SK-N-MC (cell line): ENCODE results near the gene ANXA2.

Experiments used
- FOXP2 ChIP-seq: optimal IDR thresholded peaks from 2 replicates; pipeline ENCODE3; 2011; ENCODE audit warnings: mild to moderate bottlenecking, moderate library complexity; ENCODE audit not compliant: insufficient read depth; ENCODE audit errors: extremely low read length, control extremely low read depth
- POLR2AphosphoS5 ChIP-seq: IDR thresholded peaks from 2 replicates; pipeline ENCODE4 v1.6.1; 2012; ENCODE audit warnings: mild to moderate bottlenecking, low read depth, low read length, borderline replicate concordance

DNA sequence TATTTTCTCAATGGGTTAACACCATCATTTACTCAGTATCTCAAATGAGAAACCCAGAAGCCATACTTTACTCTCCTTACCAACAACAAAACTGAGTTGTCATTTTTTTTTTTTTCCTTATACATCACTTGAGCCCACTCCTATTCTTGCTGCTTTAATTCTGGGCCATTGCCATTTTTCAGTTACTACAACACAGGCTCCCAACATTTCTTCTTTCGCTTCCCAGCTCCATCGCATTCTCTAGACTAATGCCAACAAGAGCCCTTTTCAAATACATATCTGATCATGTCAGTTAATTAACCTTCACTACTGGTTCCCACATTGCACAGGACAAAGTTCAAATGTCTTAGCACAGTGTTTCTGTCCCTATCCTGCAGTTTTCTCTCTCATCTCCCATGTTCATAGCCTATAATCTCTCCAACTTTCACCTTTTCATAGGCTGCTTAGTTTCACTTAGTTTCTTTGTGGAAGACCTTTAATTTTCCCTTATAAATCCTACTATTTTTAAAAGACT lies 22.5 kb upstream of the ANXA2 start:
- TF ChIP-seq POLR2AphosphoS5 (no peak), FOXP2 (no peak)
